ENCODE results near the gene TRMT2A.

Gene TRMT2A

DNA sequence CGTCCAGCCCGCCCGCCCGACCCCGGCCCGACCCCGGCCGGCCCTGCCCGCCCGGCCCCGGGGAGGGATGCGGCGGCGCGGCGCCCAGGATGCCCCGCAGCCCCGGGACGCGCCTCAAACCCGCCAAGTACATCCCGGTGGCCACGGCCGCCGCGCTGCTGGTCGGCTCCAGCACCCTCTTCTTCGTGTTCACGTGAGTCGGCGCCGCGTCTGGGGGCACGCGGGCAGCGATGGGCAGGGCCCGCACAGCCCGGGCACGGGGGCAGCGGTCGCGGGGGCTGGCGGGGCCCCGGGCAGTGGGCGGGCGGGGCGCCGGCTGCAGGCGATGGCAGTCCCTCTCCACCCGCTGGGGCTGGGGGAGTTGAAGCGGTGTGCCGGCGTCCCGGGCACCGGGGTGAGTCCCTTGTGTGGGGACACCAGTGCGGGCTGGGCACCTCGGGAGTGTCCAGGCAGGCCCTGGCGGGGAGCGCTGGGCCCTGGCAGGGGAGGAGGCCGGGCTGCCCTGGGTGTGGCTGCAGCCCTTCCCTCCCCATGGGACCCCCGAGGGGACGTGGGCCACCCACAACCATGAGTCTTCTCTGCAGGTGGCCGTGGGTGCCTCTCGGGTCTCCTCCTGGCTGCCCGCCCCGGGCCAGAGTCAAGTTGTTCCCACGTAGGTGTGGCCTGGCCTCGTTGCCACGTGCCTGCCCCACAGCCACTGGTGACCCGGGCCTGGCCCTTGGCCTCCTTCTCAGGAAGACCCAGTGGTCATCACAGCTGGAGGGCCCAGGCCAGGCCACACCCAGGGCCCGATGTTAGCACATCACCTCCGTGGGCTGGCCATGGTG lies 15.0 kb upstream of the TRMT2A start:
- DNase-seq: no peak

DNA sequence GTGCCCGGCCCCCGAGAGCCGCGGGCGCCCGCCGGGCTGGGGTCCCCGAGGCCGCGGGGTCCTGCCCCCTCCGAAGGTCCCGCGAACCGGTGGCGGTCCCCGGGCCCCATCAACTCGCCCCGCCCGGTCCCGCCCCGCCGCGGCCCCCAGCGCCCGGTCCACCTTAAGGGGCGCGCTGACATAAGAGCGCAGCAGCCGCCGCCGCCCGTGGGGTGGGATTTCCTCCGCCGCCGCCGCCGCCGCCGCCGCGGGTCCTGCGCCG lies 14.5 kb upstream of the TRMT2A start, which contains the start of gene ZDHHC8:
TSS of gene ZDHHC8 (plus strand) at position 208 of the 262 bp plus-strand sequence. CDS start 144 bp downstream, outside the sequence.
- DNase-seq: no peak

DNA sequence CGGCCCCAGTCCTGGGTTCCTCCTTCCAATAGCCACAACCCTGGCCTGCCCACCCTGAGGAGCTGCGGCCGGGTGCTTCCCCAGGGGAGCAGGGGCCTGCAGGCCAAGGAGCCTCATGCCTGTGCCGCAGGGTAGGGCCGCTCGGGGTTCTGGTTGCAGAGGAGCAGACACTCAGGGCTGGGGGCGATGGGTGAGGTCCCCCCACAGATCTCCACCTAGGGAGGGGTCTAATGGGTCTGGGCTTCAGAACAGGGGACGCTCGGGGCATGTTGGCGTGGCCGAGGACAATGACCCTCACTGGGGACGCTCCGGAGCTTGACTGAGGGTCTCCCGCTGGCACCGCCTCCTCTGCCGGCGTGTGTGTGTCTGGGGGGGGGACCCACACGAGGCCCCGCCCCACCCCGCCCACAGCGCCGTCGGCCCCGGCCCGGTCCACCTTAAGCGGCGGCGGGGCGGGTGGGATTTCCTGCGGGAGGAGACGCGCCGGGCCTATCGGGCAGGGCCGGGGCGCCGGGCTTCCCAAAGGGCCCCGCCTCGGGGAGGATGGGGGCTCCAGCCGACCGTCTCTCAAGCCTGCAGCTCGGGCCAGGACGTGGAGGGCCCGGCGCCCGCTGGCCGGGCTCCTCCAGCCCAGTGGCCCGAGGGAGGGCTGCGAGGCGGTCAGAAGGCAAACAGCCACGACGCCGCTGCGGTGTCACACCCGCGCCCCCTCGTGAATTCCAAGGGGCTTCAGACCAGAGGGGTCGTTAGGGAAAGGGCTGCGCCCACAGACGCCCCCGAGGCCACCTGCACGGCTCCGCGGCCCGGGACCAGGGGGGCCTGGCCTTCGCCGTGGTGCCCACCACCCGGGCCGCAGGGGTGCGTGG lies 13.9 kb upstream of the TRMT2A start:
- DNase-seq: peak; percentile 82

DNA sequence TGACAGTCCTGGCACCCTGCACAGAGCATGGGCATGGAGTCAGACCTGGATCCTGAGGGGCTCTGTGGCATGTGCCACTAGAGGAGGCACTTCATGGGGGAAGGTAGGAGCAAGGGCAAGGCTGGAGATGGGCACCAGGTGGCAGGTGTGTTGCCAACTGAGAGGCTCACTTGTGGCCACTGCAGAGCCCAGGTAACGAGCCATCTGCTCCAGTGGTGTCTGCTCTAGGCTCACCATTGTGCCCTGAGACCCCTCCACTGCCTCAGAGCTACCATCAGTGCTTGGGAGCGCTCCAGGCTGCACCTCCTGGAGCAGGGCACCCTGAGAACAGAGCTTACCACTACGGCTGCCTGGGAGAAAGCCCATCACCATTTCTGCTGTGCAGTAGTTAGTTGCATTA lies 13.3 kb upstream of the TRMT2A start:
- DNase-seq: no peak

DNA sequence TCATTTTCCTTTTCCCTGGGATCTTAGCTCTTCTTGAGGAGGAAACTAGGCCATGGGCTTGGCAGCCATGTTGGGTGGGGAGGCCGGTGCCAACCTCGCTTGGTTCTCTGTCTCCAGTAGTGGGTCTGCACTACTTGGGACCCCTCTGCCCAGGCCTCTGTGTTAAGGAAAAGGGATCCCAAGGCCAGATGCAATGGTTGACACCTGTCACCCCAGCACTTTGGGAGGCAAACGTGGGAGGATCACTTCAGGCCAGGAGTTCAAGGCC lies 12.7 kb upstream of the TRMT2A start:
- DNase-seq: no peak

DNA sequence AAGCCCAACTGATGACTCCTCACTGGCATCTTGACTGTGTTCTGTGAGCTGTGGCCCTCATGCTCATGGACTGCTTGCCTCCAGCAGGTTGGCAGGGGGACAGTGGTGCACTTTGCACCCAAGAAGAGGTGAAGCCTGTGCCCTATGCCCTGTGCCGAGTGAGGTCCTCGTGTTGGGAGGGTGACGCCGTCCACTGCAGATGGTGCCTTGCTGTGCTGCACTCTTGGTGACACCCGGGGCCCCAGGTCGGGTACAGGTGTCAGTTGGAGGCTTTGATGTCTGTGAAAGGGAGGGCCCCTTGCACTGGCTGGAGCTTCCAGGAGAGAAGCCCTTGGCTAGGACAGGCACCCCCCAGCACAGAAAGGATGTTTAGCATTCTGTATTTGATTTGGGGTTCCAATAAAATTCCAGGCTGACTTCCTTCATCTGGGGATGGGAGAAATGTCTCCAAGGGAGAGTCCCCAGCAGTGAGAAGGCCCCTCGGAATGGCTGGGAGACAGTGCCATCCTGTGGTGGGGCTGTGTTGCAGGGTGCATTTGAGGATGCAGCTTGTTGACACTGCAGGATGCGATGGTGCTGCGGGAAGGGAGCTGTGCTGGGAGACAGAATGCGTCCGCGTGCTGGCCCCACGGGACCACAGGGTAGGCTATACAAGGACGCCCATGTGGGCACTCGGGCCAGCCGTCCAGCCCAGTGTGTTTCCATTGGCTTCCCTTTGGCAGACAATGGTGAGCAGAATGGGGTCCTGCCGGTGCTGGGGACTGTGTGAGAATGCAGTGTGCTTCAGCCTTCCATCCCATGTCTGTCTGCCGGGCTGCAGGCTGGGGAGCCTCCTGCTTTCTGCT lies 12.1 kb upstream of the TRMT2A start:
- DNase-seq: peak; percentile 71

DNA sequence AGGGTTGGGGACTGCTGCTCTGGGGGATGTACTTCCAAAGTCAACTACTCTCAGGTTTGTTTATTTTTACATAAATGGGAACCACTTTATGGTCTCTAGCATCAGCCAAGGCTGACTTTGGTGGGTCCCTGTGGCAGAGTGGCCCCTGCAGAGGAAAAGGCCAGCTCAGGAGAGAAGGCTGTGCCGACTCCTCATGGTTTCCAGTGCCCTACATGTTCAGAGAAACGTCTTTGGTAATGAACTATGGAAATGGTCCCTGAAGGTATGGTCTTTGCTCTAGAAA lies 11.5 kb upstream of the TRMT2A start:
- DNase-seq: no peak

DNA sequence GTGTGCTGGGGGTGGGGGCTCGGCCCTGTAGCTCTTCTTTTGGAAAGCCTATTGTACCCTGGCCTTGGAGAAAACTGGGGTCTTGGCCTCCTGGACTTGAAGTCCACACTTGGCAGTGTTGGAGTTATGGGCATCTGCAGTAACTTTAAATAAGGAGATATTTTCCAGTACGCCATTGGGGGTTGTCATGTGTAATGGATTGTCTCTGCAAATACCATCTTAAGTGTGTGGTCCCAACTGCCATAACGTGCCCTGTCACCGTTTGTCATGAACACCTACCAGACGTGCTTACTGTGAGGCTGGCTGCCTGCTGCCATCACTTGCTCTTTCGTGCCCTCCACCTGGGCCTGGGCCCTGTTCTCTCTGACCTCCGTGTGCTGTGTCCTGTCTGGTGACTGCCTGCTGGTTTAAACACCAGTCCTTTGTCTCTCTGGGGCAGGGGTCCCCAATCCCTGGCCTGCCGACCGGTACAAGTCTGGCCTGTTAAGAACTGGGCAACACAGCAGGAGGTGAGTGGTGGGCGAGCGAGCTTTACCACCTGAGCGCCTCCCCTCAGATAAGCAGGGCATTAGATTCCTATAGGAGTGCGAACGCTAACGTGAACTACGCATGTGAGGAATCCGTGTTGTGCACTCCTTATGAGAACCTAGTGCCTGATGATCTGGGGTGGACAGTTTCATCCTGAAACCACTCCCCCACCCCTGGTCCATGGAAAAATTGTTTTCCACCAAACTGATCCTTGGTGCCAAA lies 11.0 kb upstream of the TRMT2A start:
- no peak for DNase-seq

DNA sequence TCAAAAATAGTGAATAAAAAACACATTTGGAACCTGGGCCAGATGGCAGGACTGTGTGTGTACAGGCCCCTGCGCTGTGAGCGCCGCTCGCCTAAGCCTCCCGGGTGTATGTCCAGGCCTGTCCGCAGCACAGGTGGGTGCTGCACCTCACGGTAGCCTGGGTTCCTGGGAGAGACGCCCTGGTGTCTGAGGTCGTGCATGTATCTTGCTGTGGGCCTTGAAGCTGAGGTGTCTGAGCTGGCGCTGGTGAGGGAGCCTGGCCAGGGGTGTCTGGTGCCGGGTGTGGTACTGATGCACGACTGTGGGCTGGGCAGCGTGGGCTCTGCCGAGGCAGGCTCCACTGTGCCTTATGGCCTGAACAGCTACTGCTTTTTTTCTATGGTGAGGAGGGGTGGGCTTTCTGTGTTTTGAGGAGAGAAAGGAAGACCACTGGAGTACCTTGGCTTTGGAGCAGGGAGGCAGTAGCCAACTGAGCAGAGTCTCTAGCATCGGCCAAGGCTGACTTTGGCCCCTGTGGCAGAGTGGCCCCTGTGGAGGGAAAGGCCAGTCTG lies 10.4 kb upstream of the TRMT2A start:
- no peak for DNase-seq

DNA sequence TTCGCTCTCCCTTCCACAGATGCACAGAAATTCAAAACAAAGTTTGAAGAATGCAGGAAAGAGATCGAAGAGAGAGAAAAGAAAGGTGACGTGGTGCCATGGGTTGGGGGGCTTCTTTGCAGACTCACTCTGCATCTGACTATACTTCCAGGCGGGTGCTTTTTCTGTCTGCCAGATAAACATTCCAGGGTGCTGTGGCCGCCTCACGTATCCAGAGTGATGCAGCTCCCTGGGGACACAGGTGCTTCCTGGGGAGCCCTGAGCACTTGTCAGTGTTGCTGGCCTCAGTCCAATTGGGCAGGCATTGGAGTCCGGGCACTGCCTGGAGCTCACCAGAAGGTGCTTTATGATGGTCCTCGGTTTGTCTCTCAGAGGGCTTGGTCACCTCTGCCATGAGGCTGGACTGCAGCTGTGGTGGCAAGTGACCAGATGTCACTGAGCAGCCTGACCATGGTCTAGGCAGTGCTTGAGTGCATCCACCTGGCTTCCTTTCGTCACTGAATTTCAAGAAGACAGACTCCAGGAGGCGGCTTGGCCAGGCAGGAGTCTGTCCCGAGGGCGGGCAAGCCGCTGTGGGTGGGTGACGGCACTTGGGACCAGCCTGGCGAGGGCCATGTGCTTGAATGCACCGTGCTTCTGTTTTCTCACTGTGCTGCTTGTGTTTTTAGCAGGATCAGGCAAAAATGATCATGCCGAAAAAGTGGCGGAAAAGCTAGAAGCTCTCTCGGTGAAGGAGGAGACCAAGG lies 9.4 kb upstream of the TRMT2A start:
- no peak for DNase-seq

DNA sequence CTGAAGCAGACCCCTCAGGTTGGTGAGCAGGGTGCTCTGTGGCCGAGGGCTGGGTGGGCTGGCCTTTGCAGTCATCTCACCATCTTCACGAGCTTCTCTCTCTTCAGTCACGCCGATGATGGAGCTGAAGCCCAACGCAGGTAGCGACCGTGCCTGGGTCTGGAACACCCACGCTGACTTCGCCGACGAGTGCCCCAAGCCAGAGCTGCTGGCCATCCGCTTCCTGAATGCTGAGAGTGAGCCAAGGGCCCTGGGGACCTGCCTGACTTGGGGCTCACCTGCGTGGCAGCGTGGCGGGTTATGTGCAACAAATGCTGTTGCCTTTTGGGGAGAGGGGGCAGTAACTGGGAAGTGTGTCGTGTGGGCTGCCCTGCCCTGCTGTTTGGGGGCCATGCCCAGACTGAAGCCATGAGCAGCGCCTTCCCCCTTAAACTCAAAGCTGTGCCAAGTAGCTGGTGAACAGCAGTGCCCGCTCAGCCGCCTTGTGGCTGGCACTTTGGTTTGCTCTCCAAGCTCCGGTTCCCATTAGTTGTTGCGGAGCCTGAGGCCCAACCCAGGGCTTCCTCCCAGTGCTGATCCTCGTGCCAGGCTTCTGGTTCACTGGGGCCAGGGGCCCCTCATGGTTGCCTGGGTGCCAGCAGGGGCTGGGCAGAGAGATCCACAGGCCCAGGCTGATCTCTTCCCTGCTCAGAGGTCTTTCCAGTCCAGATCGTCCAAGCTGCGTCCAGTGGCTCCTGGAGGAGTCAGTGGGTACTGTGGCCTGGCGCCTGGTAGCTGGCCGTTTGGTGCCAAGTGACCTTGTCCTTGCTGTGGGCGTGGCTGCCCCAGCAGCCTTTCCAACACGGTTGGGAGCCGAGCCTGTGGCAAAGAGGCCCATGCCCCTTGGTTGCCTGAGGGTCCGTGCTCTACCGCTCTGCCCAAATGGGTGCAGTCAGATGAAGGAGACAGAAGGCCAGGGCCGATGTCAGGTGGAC lies 8.5 kb upstream of the TRMT2A start:
- DNase-seq: no peak

DNA sequence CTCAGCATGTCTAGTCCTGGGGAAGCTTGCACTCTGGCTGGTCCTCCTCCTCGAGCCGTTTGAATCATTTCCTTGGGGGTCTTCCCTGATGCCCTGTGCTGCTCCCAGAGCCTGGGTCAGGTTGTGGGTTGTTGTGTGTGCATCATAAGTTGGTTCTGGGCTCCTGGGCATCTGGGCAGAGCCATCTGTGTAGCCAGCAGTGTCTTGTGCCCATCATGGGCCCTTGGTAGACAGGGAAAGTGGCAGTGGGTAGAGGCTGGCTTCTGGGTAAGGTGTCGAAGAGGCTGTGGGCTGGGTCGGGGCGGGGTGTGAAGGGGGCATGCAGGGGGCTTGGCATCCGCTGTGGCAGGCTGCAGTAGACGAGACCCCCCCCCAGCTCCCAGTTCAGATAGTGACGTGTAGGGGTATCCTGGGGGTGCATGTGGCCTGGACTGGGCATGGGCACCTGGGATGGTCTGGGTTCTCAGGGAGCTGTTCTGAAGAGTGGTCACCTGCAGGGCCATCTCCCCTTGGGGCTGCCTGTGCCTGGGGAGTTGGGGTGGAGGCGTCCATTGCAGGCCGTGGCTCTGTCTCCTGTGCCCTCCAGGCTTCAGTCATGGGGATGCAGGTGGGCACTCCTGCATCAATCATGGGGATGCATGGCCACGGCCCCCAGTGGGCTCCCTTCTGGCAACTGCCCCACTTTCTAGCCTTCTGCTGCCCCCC lies 7.2 kb upstream of the TRMT2A start:
- no peak for DNase-seq

DNA sequence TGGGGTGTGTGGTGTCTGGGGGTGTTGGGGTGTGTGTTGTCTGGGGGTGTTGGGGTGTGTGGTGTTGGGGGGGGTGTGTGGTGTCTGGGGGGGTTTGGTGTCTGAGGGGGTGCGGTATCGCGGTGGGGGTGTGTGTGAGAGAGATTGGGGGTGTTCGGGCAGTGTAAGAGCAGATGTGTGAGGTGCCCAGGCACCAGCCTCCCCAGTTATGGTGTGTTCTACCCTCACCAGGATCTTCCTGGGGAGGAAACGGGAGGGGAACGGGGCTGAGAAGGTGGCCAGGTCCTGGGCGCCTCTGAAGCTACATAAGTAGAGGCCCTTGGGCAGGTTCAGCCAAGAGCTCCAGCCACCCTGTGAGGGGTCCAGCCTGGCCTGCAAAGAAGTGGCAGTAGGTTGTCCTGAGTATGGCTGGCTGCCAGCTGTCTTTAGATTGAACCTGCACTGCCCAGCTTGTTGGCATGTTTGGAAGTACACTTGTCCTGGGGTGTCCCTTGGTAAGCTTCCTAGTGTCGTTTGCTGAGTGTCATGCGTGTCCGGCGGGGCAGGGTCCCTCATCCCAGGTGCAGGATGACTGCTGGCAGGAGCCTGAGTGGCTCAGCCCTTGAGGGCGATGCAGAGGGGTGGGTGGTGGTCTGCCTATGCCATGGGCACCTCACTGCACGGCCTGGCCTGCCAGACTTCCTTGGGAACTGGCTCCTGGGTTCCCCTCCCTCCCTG lies 6.5 kb upstream of the TRMT2A start:
- no peak for DNase-seq

DNA sequence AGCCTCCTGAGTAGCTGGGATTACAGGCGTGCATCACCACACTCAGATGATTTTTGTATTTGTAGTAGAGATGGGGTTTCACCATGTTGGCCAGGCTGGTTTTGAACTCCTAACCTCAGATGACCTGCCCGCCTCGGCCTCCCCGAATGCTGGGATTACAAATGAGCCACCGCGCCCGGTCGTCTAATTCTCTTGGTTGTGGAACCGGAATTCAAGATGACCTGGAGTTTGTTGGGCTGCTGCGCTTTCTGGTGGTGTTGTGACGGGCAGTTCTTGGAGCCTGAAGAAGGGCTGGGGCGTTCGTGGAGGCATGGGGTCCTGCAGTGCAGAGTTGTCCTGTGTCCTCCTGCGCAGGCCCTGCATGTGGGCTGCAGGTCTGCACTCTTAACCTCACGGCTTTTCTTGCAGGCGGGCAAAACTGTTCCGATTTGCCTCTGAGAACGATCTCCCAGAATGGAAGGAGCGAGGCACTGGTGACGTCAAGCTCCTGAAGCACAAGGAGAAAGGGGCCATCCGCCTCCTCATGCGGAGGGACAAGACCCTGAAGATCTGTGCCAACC lies 4.9 kb upstream of the TRMT2A start:
- DNase-seq: no peak

DNA sequence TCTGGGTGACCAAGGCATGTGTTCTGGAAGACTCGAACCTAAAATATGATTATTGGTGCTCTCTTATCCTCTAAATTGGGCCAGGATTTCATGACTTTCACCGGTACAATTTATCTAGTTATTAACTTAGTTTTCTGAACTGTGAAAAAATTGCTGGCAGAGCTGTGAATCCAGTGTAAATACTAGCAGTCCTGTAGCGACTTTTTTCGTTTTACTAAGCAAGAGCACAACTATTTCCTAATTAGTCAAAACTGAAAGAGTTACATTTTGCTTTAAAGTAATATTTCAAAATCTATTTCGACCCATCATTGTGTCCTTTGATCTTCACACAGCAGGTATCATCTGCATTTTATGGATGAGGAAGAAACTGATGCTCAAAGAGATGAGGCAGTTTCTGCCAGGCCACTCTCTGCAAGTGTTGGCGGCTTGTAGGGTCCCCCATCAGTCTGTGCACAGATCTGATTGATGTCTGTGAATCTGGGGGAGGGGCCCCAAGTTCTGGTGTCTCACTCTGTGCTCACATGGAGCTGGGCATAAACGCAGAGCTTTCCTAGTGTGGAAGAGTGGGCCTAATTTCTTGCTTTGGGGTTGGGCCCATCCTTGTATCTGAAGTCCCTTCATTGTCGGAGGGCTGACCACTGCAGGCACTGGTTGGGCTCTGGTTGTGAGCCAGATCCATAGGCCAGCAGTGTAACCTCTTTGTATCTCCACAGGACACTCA lies 1.4 kb upstream of the TRMT2A start:
- DNase-seq: no peak

DNA sequence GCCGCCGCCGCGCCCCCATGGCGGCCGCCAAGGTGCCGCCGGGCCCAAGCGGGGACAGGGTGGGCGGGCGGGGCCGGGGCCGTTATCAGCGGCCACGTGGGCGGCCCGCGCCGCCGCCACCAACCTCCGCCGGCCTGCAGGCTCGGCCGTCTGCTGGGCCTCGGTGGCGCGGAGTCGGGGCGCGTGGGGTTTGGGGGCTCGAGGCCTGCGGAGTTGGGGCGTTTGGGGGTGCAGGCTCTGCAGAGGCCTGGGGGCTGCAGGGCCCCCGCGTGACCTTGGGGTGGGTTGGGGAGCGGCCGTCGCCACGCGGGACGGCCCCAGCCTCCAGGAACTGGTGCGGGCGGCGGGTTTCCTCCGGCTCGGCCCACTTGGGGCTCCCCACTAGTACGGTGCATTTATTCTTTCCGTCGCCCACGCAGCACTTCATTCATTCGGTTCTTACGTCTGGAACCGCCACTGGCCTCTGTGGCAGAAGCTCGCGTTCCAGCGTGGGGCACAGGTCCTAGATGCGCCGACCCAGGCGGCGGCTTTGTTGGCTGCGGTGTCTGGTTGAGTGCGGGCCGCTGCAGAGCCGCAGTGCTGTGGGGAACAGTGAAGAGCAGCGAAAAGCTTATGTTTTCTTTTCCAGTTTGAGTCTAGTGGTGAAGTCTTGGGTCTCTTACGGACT lies 740 bp upstream of the TRMT2A start:
- DNase-seq: no peak

DNA sequence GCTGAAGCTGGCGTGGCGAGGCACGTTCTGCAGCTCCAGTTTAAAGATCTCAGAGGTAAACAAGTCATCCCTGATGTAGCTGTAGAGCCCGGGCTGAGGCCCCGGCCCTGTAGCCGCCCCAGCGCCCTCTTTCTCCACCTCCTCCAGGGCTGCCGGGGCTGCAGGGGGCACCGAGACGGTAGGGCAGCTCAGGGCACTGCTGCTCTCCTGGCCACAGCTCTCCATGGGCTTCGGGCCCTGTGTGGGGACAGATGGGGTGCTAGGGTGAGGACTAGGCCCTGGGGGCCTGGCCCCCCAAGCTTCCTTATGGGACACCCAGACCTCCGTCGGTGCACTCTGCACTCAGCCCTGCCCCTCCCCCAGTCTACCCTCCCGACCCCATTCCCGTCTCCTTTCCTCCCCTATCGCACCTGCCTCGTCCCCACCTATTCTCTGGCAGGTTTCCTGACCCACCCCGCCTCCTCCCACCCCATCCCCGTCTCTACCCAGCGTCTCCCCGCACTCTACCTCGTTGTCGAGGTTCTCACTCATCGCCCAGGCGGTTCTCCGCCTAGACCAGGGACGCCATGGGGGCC lies 563 bp downstream of the TRMT2A start:
- DNase-seq: no peak

All from islet precursor cell (in vitro differentiated cells).